HepG2 (cell line): Measurements from ENCODE around the gene TP53I3. TPM values are rescaled to one million over a fixed set of nuclear protein-coding genes. Genes with fewer than 3 reads are reported as not detected.

Source experiments
- AKAP8 ChIP-seq: sonication (generic); formaldehyde crosslinking; IDR thresholded peaks from 2 replicates; pipeline ENCODE4 v1.5.1; 2020; ENCODE audit warnings: mild to moderate bottlenecking, missing genetic modification reagents
- MBD4 ChIP-seq: IDR thresholded peaks from 2 replicates; pipeline ENCODE4 v1.6.1; 2012; ENCODE audit warnings: low read length, inconsistent platforms, borderline replicate concordance
- MED8 ChIP-seq: sonication (generic); formaldehyde crosslinking; IDR thresholded peaks from 2 replicates; pipeline ENCODE4 v1.8.1; 2023; ENCODE audit warnings: mild to moderate bottlenecking, missing genetic modification reagents; ENCODE audit not compliant: insufficient replicate concordance
- MEF2D ChIP-seq: sonication (generic); formaldehyde crosslinking; IDR thresholded peaks from 2 replicates; pipeline ENCODE4 v1.5.1; 2020; ENCODE audit warnings: mild to moderate bottlenecking, missing genetic modification reagents
- RBM22 ChIP-seq: fragments of 200-400 bp; formaldehyde crosslinking; optimal IDR thresholded peaks from 2 replicates; pipeline ENCODE3; 2017; ENCODE audit warnings: mild to moderate bottlenecking, low read length, moderate library complexity
- RFX1 ChIP-seq: fragments of 450-650 bp; IDR thresholded peaks from 2 replicates; pipeline ENCODE4 v1.6.1; 2017
- STAG1 ChIP-seq: sonication (generic); formaldehyde crosslinking; IDR thresholded peaks from 2 replicates; pipeline ENCODE4 v1.4.0; 2020; ENCODE audit warnings: missing genetic modification reagents
- TCF7L2 ChIP-seq: IDR thresholded peaks from 2 replicates; pipeline ENCODE4 v1.6.1; 2011; ENCODE audit warnings: mild to moderate bottlenecking, low read depth, low read length, moderate library complexity
- ZNF138 ChIP-seq: sonication (generic); formaldehyde crosslinking; IDR thresholded peaks from 2 replicates; pipeline ENCODE4 v1.5.0; 2020; ENCODE audit warnings: mild to moderate bottlenecking, low read depth, missing genetic modification reagents
- ZNF567 ChIP-seq: sonication (generic); formaldehyde crosslinking; IDR thresholded peaks from 2 replicates; pipeline ENCODE4 v1.8.1; 2023; ENCODE audit warnings: mild to moderate bottlenecking, missing genetic modification reagents, borderline replicate concordance
- polyA plus RNA-seq, 8 experiments: library from polyadenylated mRNA; depleted of rRNA in 3 of 8; stranded (reverse) in 7 of 8; unstranded in 1 of 8; fragments of >200 nt; fragmentation: Illumina TruSeq in 4 of 8; extraction: Trizol in 4 of 8; gene quantifications; 2 replicates each; pipeline versions ENCODE4 v1.2.1 to v1.2.3, GENCODE V29; 2011 to 2016; ENCODE audit warnings: low read depth in 4 of 8, missing spikeins in 1 of 8, mixed read lengths in 1 of 8; ENCODE audit not compliant: insufficient read depth in 1 of 8
- total RNA-seq, 5 experiments: library from RNA; depleted of rRNA; stranded (reverse); fragments of >200 nt; fragmentation: Illumina TruSeq; extraction: Trizol; gene quantifications; 2 replicates each; pipeline ENCODE4 v1.2.3, GENCODE V29; 2016; ENCODE audit warnings: low read depth in 1 of 5
- TF ChIP-seq, protein P1 (sequence below): sonication (generic); formaldehyde crosslinking; IDR thresholded peaks from 2 replicates; pipeline ENCODE4 v1.8.0; 2023; ENCODE audit warnings: mild to moderate bottlenecking, missing genetic modification reagents
- TF ChIP-seq, protein P2 (sequence below): sonication (generic); formaldehyde crosslinking; IDR thresholded peaks from 2 replicates; pipeline ENCODE4 v1.5.0; 2020; ENCODE audit warnings: missing genetic modification reagents, mild to moderate bottlenecking, borderline replicate concordance
- TF ChIP-seq, protein P3 (sequence below): sonication (generic); formaldehyde crosslinking; IDR thresholded peaks from 2 replicates; pipeline ENCODE4 v1.9.0; 2021; ENCODE audit warnings: mild to moderate bottlenecking, missing genetic modification reagents
- TF ChIP-seq, protein P4 (sequence below): sonication (generic); formaldehyde crosslinking; IDR thresholded peaks from 2 replicates; pipeline ENCODE4 v1.8.1; 2023; ENCODE audit warnings: mild to moderate bottlenecking, moderate library complexity, missing genetic modification reagents
- TF ChIP-seq, protein P5 (sequence below): sonication (generic); formaldehyde crosslinking; IDR thresholded peaks from 2 replicates; pipeline ENCODE4 v1.8.1; 2022; ENCODE audit warnings: low read depth, mild to moderate bottlenecking, missing genetic modification reagents

Gene TP53I3
- total and polyA plus RNA-seq, 2 of the 13 experiments (the other 11 are each of a cell fraction or from before 2014, with no cell fraction given): 25.0 to 44.1 TPM

DNA sequence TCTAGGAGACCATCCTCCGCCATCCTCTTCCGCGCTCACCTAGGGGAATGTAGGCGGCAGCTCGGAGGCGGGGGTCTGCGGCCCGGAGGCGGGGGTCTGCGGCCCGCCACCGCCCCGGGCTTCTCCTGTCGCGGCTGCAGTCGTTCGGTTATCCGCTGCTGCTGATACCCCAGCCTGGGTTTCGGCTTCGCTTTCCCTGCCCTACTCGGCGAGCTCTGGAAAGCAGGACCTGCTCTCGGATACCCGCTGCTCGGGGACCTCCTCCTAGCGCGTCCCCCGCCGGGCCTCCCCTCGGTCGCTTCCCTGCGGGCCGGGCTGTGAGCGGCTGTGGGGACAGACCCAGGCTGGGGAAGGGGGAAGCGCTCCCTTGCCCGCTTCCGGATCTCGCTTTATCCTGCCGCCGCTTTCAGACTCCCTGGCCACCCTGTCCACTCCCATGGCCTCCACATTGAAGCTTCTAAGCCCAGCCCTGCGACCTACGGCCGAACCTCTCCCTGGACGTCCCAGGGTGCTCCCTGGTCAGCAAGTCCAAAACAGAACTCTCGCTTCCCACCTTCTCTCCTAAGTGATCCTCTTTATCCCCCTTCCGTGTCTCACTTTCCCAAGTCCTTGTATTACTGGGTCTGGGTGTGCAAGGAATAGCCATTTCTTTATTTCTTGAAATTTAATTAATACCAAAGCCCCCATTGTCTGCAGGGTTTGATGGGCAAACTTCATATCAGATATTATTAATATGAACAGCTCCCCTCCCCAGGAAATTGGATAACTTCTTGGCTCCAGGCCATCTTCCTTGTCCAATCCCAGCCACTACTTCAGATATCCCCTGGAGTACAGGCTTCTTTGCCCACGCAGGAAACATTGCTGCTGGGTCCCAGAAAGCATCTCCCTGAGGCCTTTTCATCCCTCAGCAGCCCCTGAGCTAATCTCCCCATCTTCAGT, 34.3 kb downstream of the TP53I3 start (continued):
- TF ChIP-seq, protein P1, sequence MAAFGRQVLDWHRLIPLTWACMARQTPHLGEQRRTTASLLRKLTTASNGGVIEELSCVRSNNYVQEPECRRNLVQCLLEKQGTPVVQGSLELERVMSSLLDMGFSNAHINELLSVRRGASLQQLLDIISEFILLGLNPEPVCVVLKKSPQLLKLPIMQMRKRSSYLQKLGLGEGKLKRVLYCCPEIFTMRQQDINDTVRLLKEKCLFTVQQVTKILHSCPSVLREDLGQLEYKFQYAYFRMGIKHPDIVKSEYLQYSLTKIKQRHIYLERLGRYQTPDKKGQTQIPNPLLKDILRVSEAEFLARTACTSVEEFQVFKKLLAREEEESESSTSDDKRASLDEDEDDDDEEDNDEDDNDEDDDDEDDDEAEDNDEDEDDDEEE (CRISPR knock-in tag): 0 out of 2 replicates have a peak, but pooled peaks have one; percentile 4
- TF ChIP-seq, protein P2, sequence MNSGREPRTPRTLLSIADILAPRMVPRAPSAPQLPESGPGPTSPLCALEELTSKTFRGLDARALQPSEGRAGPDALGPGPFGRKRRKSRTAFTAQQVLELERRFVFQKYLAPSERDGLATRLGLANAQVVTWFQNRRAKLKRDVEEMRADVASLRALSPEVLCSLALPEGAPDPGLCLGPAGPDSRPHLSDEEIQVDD (CRISPR knock-in tag): no peak
- no peak for TF ChIP-seq TCF7L2
- TF ChIP-seq MEF2D (CRISPR knock-in tag): no peak; the same call in 1 of the 2 replicates
- no peak for TF ChIP-seq RFX1
- no peak for TF ChIP-seq MBD4
- TF ChIP-seq RBM22: no peak
- TF ChIP-seq AKAP8: no peak
- TF ChIP-seq, protein P3, sequence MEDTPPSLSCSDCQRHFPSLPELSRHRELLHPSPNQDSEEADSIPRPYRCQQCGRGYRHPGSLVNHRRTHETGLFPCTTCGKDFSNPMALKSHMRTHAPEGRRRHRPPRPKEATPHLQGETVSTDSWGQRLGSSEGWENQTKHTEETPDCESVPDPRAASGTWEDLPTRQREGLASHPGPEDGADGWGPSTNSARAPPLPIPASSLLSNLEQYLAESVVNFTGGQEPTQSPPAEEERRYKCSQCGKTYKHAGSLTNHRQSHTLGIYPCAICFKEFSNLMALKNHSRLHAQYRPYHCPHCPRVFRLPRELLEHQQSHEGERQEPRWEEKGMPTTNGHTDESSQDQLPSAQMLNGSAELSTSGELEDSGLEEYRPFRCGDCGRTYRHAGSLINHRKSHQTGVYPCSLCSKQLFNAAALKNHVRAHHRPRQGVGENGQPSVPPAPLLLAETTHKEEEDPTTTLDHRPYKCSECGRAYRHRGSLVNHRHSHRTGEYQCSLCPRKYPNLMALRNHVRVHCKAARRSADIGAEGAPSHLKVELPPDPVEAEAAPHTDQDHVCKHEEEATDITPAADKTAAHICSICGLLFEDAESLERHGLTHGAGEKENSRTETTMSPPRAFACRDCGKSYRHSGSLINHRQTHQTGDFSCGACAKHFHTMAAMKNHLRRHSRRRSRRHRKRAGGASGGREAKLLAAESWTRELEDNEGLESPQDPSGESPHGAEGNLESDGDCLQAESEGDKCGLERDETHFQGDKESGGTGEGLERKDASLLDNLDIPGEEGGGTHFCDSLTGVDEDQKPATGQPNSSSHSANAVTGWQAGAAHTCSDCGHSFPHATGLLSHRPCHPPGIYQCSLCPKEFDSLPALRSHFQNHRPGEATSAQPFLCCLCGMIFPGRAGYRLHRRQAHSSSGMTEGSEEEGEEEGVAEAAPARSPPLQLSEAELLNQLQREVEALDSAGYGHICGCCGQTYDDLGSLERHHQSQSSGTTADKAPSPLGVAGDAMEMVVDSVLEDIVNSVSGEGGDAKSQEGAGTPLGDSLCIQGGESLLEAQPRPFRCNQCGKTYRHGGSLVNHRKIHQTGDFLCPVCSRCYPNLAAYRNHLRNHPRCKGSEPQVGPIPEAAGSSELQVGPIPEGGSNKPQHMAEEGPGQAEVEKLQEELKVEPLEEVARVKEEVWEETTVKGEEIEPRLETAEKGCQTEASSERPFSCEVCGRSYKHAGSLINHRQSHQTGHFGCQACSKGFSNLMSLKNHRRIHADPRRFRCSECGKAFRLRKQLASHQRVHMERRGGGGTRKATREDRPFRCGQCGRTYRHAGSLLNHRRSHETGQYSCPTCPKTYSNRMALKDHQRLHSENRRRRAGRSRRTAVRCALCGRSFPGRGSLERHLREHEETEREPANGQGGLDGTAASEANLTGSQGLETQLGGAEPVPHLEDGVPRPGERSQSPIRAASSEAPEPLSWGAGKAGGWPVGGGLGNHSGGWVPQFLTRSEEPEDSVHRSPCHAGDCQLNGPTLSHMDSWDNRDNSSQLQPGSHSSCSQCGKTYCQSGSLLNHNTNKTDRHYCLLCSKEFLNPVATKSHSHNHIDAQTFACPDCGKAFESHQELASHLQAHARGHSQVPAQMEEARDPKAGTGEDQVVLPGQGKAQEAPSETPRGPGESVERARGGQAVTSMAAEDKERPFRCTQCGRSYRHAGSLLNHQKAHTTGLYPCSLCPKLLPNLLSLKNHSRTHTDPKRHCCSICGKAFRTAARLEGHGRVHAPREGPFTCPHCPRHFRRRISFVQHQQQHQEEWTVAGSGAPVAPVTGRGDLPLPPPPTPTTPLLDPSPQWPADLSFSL (CRISPR knock-in tag): no peak
- no peak for TF ChIP-seq MED8 (CRISPR knock-in tag)
- TF ChIP-seq ZNF567: no peak
- TF ChIP-seq STAG1: no peak
- no peak for TF ChIP-seq ZNF138
- TF ChIP-seq, protein P4, sequence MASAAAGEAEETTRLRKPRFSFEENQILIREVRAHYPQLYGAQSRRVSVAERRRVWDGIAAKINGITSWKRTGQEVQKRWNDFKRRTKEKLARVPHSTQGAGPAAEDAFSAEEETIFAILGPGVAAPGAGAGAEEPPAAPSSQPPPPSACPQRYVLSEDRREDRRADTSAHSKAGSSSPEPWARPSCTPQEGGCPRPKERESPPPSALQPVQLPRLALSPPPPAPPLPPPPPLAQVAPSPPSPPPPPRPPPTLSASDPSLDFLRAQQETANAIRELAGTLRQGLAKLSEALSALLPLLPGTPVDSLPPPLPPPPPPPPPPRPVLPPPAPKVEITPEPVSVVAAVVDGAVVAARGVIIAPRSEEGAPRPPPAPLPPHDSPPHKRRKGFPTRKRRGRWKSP: no peak
- TF ChIP-seq, protein P5, sequence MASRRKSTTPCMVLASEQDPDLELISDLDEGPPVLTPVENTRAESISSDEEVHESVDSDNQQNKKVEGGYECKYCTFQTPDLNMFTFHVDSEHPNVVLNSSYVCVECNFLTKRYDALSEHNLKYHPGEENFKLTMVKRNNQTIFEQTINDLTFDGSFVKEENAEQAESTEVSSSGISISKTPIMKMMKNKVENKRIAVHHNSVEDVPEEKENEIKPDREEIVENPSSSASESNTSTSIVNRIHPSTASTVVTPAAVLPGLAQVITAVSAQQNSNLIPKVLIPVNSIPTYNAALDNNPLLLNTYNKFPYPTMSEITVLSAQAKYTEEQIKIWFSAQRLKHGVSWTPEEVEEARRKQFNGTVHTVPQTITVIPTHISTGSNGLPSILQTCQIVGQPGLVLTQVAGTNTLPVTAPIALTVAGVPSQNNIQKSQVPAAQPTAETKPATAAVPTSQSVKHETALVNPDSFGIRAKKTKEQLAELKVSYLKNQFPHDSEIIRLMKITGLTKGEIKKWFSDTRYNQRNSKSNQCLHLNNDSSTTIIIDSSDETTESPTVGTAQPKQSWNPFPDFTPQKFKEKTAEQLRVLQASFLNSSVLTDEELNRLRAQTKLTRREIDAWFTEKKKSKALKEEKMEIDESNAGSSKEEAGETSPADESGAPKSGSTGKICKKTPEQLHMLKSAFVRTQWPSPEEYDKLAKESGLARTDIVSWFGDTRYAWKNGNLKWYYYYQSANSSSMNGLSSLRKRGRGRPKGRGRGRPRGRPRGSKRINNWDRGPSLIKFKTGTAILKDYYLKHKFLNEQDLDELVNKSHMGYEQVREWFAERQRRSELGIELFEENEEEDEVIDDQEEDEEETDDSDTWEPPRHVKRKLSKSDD: 0 out of 2 replicates have a peak, but pooled peaks have one; percentile 63
